T-helper 2 cell (primary cell): Measurements from ENCODE around the gene RAB30.
"Not testable (repeated sequence)": the region's sequence is repeated elsewhere in the genome, so short reads cannot be mapped to it uniquely, and the experiment has no call there.

Experiments
- DNase-seq, 5 experiments: peaks; one replicate each; pipeline versions ENCODE4 v3.0.0 to v3.0.0-alpha.2; 2012 to 2022

Gene RAB30

GRCh38 chr11:82980947-82981346 is 90.8 kb downstream of the RAB30 start:
- DNase-seq = no peak

- DNase-seq = peak in 1 of 5 experiments; percentile 35
These were observed 91.4 kb downstream of the RAB30 start for GRCh38 chr11:82980292-82980691.

GRCh38 chr11:82979824-82980223 is 91.9 kb downstream of the RAB30 start:
- no peak for DNase-seq

- DNase-seq = peak in 1 of 5 experiments; percentile 68
These were observed 93.1 kb downstream of the RAB30 start for GRCh38 chr11:82978422-82979099.

GRCh38 chr11:82976786-82977185 is 94.9 kb downstream of the RAB30 start:
- DNase-seq = no peak

- no peak for DNase-seq
These were observed 95.8 kb downstream of the RAB30 start for GRCh38 chr11:82975882-82976281.

- DNase-seq = no peak
These were observed 96.8 kb downstream of the RAB30 start for GRCh38 chr11:82974851-82975250.

- no peak for DNase-seq
These were observed 97.6 kb downstream of the RAB30 start for GRCh38 chr11:82974135-82974534.

- DNase-seq = no peak
These were observed 99.6 kb downstream of the RAB30 start for GRCh38 chr11:82972103-82972502.

GRCh38 chr11:82971519-82971946 is 100.2 kb downstream of the RAB30 start:
- peak in 2 of 5 experiments; percentile 23 to 82 for DNase-seq

- DNase-seq = not testable (repeated sequence)
These were observed 101.1 kb downstream of the RAB30 start for GRCh38 chr11:82970507-82971083.

GRCh38 chr11:82969811-82970210 is 101.9 kb downstream of the RAB30 start:
- no peak for DNase-seq

GRCh38 chr11:82967381-82967780 is 104.3 kb downstream of the RAB30 start:
- no peak for DNase-seq

GRCh38 chr11:82962021-82962420 is 109.7 kb downstream of the RAB30 start:
- not testable (repeated sequence) for DNase-seq

GRCh38 chr11:82960779-82961143 is 110.9 kb downstream of the RAB30 start:
- no peak for DNase-seq

- peak in 3 of 5 experiments; percentile 14 to 89 (median 76) for DNase-seq
These were observed 111.5 kb downstream of the RAB30 start for GRCh38 chr11:82959987-82960778.

GRCh38 chr11:82955736-82956453 is 115.8 kb downstream of the RAB30 start:
- peak in 3 of 5 experiments; percentile 55 to 91 (median 78) for DNase-seq

GRCh38 chr11:82950502-82950901 is 121.2 kb downstream of the RAB30 start:
- DNase-seq = not testable (repeated sequence)

GRCh38 chr11:82949352-82949751 is 122.3 kb downstream of the RAB30 start:
- DNase-seq = no peak

GRCh38 chr11:82945682-82946081 is 126.0 kb downstream of the RAB30 start:
- DNase-seq = no peak

- DNase-seq = not testable (repeated sequence)
These were observed 126.7 kb downstream of the RAB30 start for GRCh38 chr11:82945041-82945440.

- no peak for DNase-seq
These were observed 127.5 kb downstream of the RAB30 start for GRCh38 chr11:82944198-82944597.

- not testable (repeated sequence) for DNase-seq
These were observed 128.3 kb downstream of the RAB30 start for GRCh38 chr11:82943430-82943829.
